ENCODE measurements around the gene ACSL4. TPM values are rescaled to one million over a fixed set of nuclear protein-coding genes. Genes with fewer than 3 reads are reported as not detected.

Gene ACSL4
- total RNA-seq, result 10 to 100 TPM; 34.3 to 44.3 TPM

GRCh38 chrX:109732807-109733612, at the start of gene ACSL4:
ACSL4 (minus strand) TSS chrX:109733257; CDS start chrX:109683363, 49,894 bp downstream.
- POLR2A ChIA-PET, result interaction anchor here (1.1 kb wide), 1 partner anchor 21 kb away, joined by 3 read pairs; no protein-coding TSS in a partner anchor
- ATAC-seq (ENCODE audit: low read depth) (peak; percentile 92), DNase-seq (peak; percentile 88)
- Mint-ChIP-seq H3K36me3 (peaks cover 14% of the 10 kb centered on the region), H3K27ac (peak within 1 kb of the TSS; percentile 99), H3K4me1 (peaks cover 19% of the 10 kb centered on the region), H3K4me3 (peak within 1 kb of the TSS; percentile 97), H3K9me3 (no peaks in the 10 kb centered on the region), H3K27me3 (no peaks in the 10 kb centered on the region)

GRCh38 chrX:109777749-109778148, 44.7 kb upstream of the ACSL4 start:
- Mint-ChIP-seq H3K4me3 (no peak overlapping the region), H3K9me3 (peaks cover 2% of the 10 kb centered on the region), H3K27me3 (no peaks in the 10 kb centered on the region), H3K27ac (no peak overlapping the region), H3K36me3 (no peaks in the 10 kb centered on the region), H3K4me1 (peaks cover 2% of the 10 kb centered on the region)
- POLR2A ChIA-PET, result no interaction called here
- DNase-seq (no peak), ATAC-seq (ENCODE audit: low read depth) (no peak)

- no peak for ATAC-seq (ENCODE audit: low read depth)
- Mint-ChIP-seq H3K9me3 (no peaks in the 10 kb centered on the region), H3K36me3 (no peaks in the 10 kb centered on the region), H3K4me1 (no peaks in the 10 kb centered on the region), H3K27ac (no peak overlapping the region), H3K4me3 (no peak overlapping the region), H3K27me3 (no peaks in the 10 kb centered on the region)
- DNase-seq, result no peak
- POLR2A ChIA-PET, result no interaction called here
Observed at GRCh38 chrX:109776986-109777385, 43.9 kb upstream of the ACSL4 start.

GRCh38 chrX:109776432-109776831, 43.4 kb upstream of the ACSL4 start:
- Mint-ChIP-seq H3K4me1 (no peaks in the 10 kb centered on the region), H3K4me3 (no peak overlapping the region), H3K27me3 (no peaks in the 10 kb centered on the region), H3K9me3 (no peaks in the 10 kb centered on the region), H3K27ac (no peak overlapping the region), H3K36me3 (no peaks in the 10 kb centered on the region)
- POLR2A ChIA-PET, result no interaction called here
- DNase-seq (no peak), ATAC-seq (ENCODE audit: low read depth) (no peak)

GRCh38 chrX:109775386-109775785, 42.3 kb upstream of the ACSL4 start:
- Mint-ChIP-seq H3K4me3 (no peak overlapping the region), H3K9me3 (no peaks in the 10 kb centered on the region), H3K27me3 (no peaks in the 10 kb centered on the region), H3K27ac (no peak overlapping the region), H3K4me1 (no peaks in the 10 kb centered on the region), H3K36me3 (no peaks in the 10 kb centered on the region)
- POLR2A ChIA-PET, result no interaction called here
- no peak for DNase-seq
- no peak for ATAC-seq (ENCODE audit: low read depth)

- no peak for ATAC-seq (ENCODE audit: low read depth)
- no peaks in the 10 kb centered on the region for H3K27me3 Mint-ChIP-seq
- POLR2A ChIA-PET, result no interaction called here
- H3K4me3 Mint-ChIP-seq, result no peak overlapping the region
- no peaks in the 10 kb centered on the region for H3K36me3 Mint-ChIP-seq
- no peaks in the 10 kb centered on the region for H3K4me1 Mint-ChIP-seq
- DNase-seq, result no peak
- no peak overlapping the region for H3K27ac Mint-ChIP-seq
- H3K9me3 Mint-ChIP-seq, result no peaks in the 10 kb centered on the region
Observed at GRCh38 chrX:109774706-109775105, 41.6 kb upstream of the ACSL4 start.

- Mint-ChIP-seq H3K36me3 (no peaks in the 10 kb centered on the region), H3K4me1 (no peaks in the 10 kb centered on the region), H3K9me3 (no peaks in the 10 kb centered on the region), H3K27me3 (no peaks in the 10 kb centered on the region), H3K27ac (no peak overlapping the region), H3K4me3 (no peak overlapping the region)
- ATAC-seq (ENCODE audit: low read depth), result no peak
- no peak for DNase-seq
- POLR2A ChIA-PET, result no interaction called here
Observed at GRCh38 chrX:109774136-109774535, 41.1 kb upstream of the ACSL4 start.

GRCh38 chrX:109773374-109773773, 40.3 kb upstream of the ACSL4 start:
- H3K27ac Mint-ChIP-seq, result no peak overlapping the region
- no peak for DNase-seq
- H3K4me3 Mint-ChIP-seq, result no peak overlapping the region
- ATAC-seq (ENCODE audit: low read depth), result no peak
- H3K9me3 Mint-ChIP-seq, result no peaks in the 10 kb centered on the region
- H3K36me3 Mint-ChIP-seq, result no peaks in the 10 kb centered on the region
- no peaks in the 10 kb centered on the region for H3K27me3 Mint-ChIP-seq
- POLR2A ChIA-PET, result no interaction called here
- H3K4me1 Mint-ChIP-seq, result no peaks in the 10 kb centered on the region

- H3K4me1 Mint-ChIP-seq, result no peaks in the 10 kb centered on the region
- POLR2A ChIA-PET, result no interaction called here
- H3K9me3 Mint-ChIP-seq, result no peaks in the 10 kb centered on the region
- H3K27me3 Mint-ChIP-seq, result no peaks in the 10 kb centered on the region
- no peak overlapping the region for H3K27ac Mint-ChIP-seq
- ATAC-seq (ENCODE audit: low read depth) (no peak), DNase-seq (no peak)
- no peaks in the 10 kb centered on the region for H3K36me3 Mint-ChIP-seq
- no peak overlapping the region for H3K4me3 Mint-ChIP-seq
Observed at GRCh38 chrX:109770780-109771179, 37.7 kb upstream of the ACSL4 start.

- Mint-ChIP-seq H3K9me3 (peaks cover 3% of the 10 kb centered on the region), H3K36me3 (no peaks in the 10 kb centered on the region), H3K27me3 (peaks cover 9% of the 10 kb centered on the region), H3K4me3 (no peak overlapping the region), H3K27ac (no peak overlapping the region), H3K4me1 (no peaks in the 10 kb centered on the region)
- ATAC-seq (ENCODE audit: low read depth), result no peak
- no peak for DNase-seq
- POLR2A ChIA-PET, result no interaction called here
Observed at GRCh38 chrX:109760922-109761250, 27.8 kb upstream of the ACSL4 start.

GRCh38 chrX:109760209-109760921, 27.3 kb upstream of the ACSL4 start:
- H3K4me1 Mint-ChIP-seq, result no peaks in the 10 kb centered on the region
- ATAC-seq (ENCODE audit: low read depth) (no peak), DNase-seq (no peak)
- H3K9me3 Mint-ChIP-seq, result peaks cover 5% of the 10 kb centered on the region
- H3K27me3 Mint-ChIP-seq, result peaks cover 9% of the 10 kb centered on the region
- no peak overlapping the region for H3K27ac Mint-ChIP-seq
- POLR2A ChIA-PET, result no interaction called here
- H3K4me3 Mint-ChIP-seq, result no peak overlapping the region
- H3K36me3 Mint-ChIP-seq, result no peaks in the 10 kb centered on the region

GRCh38 chrX:109753256-109753655, 20.2 kb upstream of the ACSL4 start:
- peaks cover 6% of the 10 kb centered on the region for H3K9me3 Mint-ChIP-seq

GRCh38 chrX:109751698-109752097, 18.6 kb upstream of the ACSL4 start:
- no peak overlapping the region for H3K27ac Mint-ChIP-seq
- no peak overlapping the region for H3K4me3 Mint-ChIP-seq
- H3K9me3 Mint-ChIP-seq, result peaks cover 6% of the 10 kb centered on the region
- DNase-seq, result no peak
- ATAC-seq (ENCODE audit: low read depth), result no peak
- no peaks in the 10 kb centered on the region for H3K36me3 Mint-ChIP-seq
- no peaks in the 10 kb centered on the region for H3K27me3 Mint-ChIP-seq
- POLR2A ChIA-PET, result no interaction called here
- no peaks in the 10 kb centered on the region for H3K4me1 Mint-ChIP-seq

More at GRCh38 chrX:109753256-109753655, 20.2 kb upstream of the ACSL4 start:
- Mint-ChIP-seq H3K27me3 (peaks cover 2% of the 10 kb centered on the region), H3K27ac (no peak overlapping the region), H3K4me3 (no peak overlapping the region), H3K36me3 (no peaks in the 10 kb centered on the region), H3K4me1 (no peaks in the 10 kb centered on the region)
- POLR2A ChIA-PET, result no interaction called here
- DNase-seq (no peak), ATAC-seq (ENCODE audit: low read depth) (no peak)

- POLR2A ChIA-PET, result no interaction called here
- Mint-ChIP-seq H3K27ac (no peak overlapping the region), H3K9me3 (no peaks in the 10 kb centered on the region), H3K4me3 (no peak overlapping the region), H3K4me1 (no peaks in the 10 kb centered on the region), H3K36me3 (no peaks in the 10 kb centered on the region), H3K27me3 (no peaks in the 10 kb centered on the region)
- no peak for ATAC-seq (ENCODE audit: low read depth)
- DNase-seq, result no peak
Observed at GRCh38 chrX:109749207-109749606, 16.1 kb upstream of the ACSL4 start.

Data from activated naive CD8-positive, alpha-beta T cell treated with anti-CD3 and anti-CD28 coated beads, Interleukin-2, amount 10 ng/mL, durations not matched to agents 7 days and 5 days (primary cell).